ENCODE data around the gene IER5. TPM values are rescaled to one million over a fixed set of nuclear protein-coding genes. Genes with fewer than 3 reads are reported as not detected.

The IER5 gene
- total RNA-seq, 1 experiment from 2014 or later, result 47.5 TPM

DNA sequence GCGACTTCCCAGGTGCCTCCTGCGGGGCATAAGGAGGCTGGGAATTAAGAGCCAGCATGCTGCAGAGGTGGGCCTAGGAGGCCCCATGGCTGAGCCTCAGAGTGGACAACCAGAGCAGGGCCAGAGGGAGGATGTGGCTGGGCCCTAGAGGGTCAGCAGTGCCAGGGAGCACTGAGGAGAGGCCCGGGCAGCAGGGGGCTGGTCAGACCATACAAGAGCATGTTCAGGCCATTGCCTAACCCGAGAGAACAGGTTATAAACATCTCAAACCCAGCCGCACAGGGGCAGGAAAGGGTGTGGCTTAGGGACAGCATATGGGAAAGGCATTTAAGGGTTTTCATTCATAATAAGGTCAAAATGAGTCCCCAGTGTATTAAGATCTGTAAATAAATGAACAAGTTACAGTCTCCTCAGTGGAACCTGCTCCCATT, 51.1 kb downstream of the IER5 start:
- peak; percentile 87 for DNase-seq (ENCODE audit: unreplicated experiment)
- Mint-ChIP-seq H3K36me3 (ENCODE audit: insufficient read depth, unreplicated experiment) (no peaks in the 10 kb centered on the region), H3K4me1 (ENCODE audit: insufficient read depth, unreplicated experiment) (peaks cover 75% of the 10 kb centered on the region), H3K27me3 (ENCODE audit: insufficient read depth, unreplicated experiment) (no peaks in the 10 kb centered on the region), H3K27ac (ENCODE audit: low read depth, unreplicated experiment) (peak overlapping the region; percentile 88), H3K4me3 (ENCODE audit: unreplicated experiment) (no peak overlapping the region), H3K9me3 (ENCODE audit: unreplicated experiment) (no peaks in the 10 kb centered on the region)
- TF ChIP-seq CTCF (IDR thresholded peaks at IDR 0.05; ENCODE audit: unreplicated experiment), result no peak
- CTCF ChIA-PET, result interaction anchor here (0.6 to 11.2 kb wide), 13 partner anchors 8 to 637 kb away, joined by 3 to 215 read pairs (median 78); partner anchors contain the start of genes ACBD6, IER5, MR1 and STX6
- intact Hi-C loops (cut with micrococcal nuclease), result no loop called here
- POLR2A ChIA-PET, result interaction anchor here (0.9 to 24.8 kb wide), 10 partner anchors 9 to 637 kb away, joined by 3 to 1402 read pairs (median 3); partner anchors contain the start of genes IER5, MR1 and STX6
- BruUV-seq (replicated peaks), result no TSS peak

- DNase-seq (ENCODE audit: unreplicated experiment), result peak; percentile 39
- BruUV-seq (replicated peaks), result no TSS peak
- TF ChIP-seq CTCF (IDR thresholded peaks at IDR 0.05; ENCODE audit: unreplicated experiment), result no peak
- H3K9me3 Mint-ChIP-seq (ENCODE audit: unreplicated experiment), result no peaks in the 10 kb centered on the region
- CTCF ChIA-PET, result interaction anchor here (0.7 to 11.2 kb wide), 16 partner anchors 19 to 625 kb away, joined by 3 to 215 read pairs (median 68); partner anchors contain the start of genes IER5, MR1 and STX6
- peaks cover 68% of the 10 kb centered on the region for H3K4me1 Mint-ChIP-seq (ENCODE audit: insufficient read depth, unreplicated experiment)
- H3K27ac Mint-ChIP-seq (ENCODE audit: low read depth, unreplicated experiment), result peak overlapping the region; percentile 88
- intact Hi-C loops (cut with micrococcal nuclease), result no loop called here
- no peaks in the 10 kb centered on the region for H3K36me3 Mint-ChIP-seq (ENCODE audit: insufficient read depth, unreplicated experiment)
- POLR2A ChIA-PET, result interaction anchor here (0.7 to 24.8 kb wide), 11 partner anchors 9 to 637 kb away, joined by 3 to 1402 read pairs (median 4); partner anchors contain the start of genes IER5, MR1 and STX6
- no peaks in the 10 kb centered on the region for H3K27me3 Mint-ChIP-seq (ENCODE audit: insufficient read depth, unreplicated experiment)
- H3K4me3 Mint-ChIP-seq (ENCODE audit: unreplicated experiment), result no peak overlapping the region
Measured at GRCh38 chr1:181140398-181140797, 51.9 kb downstream of the IER5 start.

GRCh38 chr1:181140891-181141290, 52.4 kb downstream of the IER5 start:
- intact Hi-C loops (cut with micrococcal nuclease), result no loop called here
- peaks cover 65% of the 10 kb centered on the region for H3K4me1 Mint-ChIP-seq (ENCODE audit: insufficient read depth, unreplicated experiment)
- no peak for DNase-seq (ENCODE audit: unreplicated experiment)
- no peaks in the 10 kb centered on the region for H3K36me3 Mint-ChIP-seq (ENCODE audit: insufficient read depth, unreplicated experiment)
- H3K9me3 Mint-ChIP-seq (ENCODE audit: unreplicated experiment), result no peaks in the 10 kb centered on the region
- no peak overlapping the region for H3K4me3 Mint-ChIP-seq (ENCODE audit: unreplicated experiment)
- ChIA-PET POLR2A (interaction anchor here (0.7 to 24.8 kb wide), 14 partner anchors 8 to 619 kb away, joined by 3 to 1402 read pairs (median 9); partner anchors contain the start of genes IER5, MR1 and STX6), CTCF (interaction anchor here (0.7 to 11.2 kb wide), 30 partner anchors 11 to 625 kb away, joined by 3 to 215 read pairs (median 16); partner anchors contain the start of genes IER5, MR1 and STX6)
- H3K27me3 Mint-ChIP-seq (ENCODE audit: insufficient read depth, unreplicated experiment), result no peaks in the 10 kb centered on the region
- no peak for TF ChIP-seq CTCF (IDR thresholded peaks at IDR 0.05; ENCODE audit: unreplicated experiment)
- peak overlapping the region; percentile 88 for H3K27ac Mint-ChIP-seq (ENCODE audit: low read depth, unreplicated experiment)
- BruUV-seq (replicated peaks), result no TSS peak

DNA sequence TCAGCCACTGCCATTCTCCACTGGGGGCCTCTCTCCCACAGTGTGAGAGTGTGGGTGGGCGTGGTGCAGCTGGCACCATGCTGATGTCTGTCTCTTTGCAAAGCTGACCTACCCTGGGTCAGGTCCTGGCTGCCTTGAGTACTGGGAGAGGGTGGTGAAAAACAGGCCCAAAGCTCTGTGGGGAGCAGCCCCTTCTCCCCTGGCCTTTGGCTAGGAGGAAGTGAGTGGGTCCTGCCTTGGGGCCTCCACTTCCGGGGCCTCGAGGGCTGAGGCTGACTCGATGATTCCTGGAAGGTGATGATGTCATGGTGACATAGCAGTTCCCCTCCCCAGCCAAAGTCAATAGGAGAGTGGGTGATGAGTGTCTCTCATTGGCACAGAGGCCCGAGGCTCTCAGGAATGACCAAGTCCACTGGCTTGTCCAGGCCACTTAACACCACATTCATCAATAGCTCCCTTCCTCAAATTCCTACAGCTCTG, 53.0 kb downstream of the IER5 start:
- POLR2A ChIA-PET, result interaction anchor here (0.6 to 24.8 kb wide), 22 partner anchors 8 to 619 kb away, joined by 3 to 1402 read pairs (median 4); partner anchors contain the start of genes IER5, MR1 and STX6
- Mint-ChIP-seq H3K36me3 (ENCODE audit: insufficient read depth, unreplicated experiment) (no peaks in the 10 kb centered on the region), H3K9me3 (ENCODE audit: unreplicated experiment) (no peaks in the 10 kb centered on the region), H3K27me3 (ENCODE audit: insufficient read depth, unreplicated experiment) (no peaks in the 10 kb centered on the region), H3K27ac (ENCODE audit: low read depth, unreplicated experiment) (no peak overlapping the region), H3K4me3 (ENCODE audit: unreplicated experiment) (no peak overlapping the region), H3K4me1 (ENCODE audit: insufficient read depth, unreplicated experiment) (peaks cover 60% of the 10 kb centered on the region)
- peak; percentile 88 for DNase-seq (ENCODE audit: unreplicated experiment)
- no peak for TF ChIP-seq CTCF (IDR thresholded peaks at IDR 0.05; ENCODE audit: unreplicated experiment)
- CTCF ChIA-PET, result interaction anchor here (0.7 to 11.2 kb wide), 63 partner anchors 8 to 1810 kb away, joined by 3 to 215 read pairs (median 5); partner anchors contain the start of genes ACBD6, IER5, MR1 and STX6
- no TSS peak for BruUV-seq (replicated peaks)
- intact Hi-C loops (cut with micrococcal nuclease), result no loop called here

Other genes starting within 250 kb of the IER5 start
- 0.66 and 1.1 TPM in 2 replicates for gene KIAA1614, start 175.8 kb upstream of the IER5 start, total RNA-seq (2022)
- 34.6 and 44.4 TPM in 2 replicates for gene STX6, start 65.8 kb upstream of the IER5 start, total RNA-seq (2022)
- 33.4 and 46.6 TPM in 2 replicates for gene MR1, start 54.7 kb upstream of the IER5 start, total RNA-seq (2022)

Data from MCF 10A (cell line).